Hepatocyte (in vitro differentiated cells): ENCODE measurements around the gene ST3GAL5.
"Not testable (repeated sequence)": the region's sequence is repeated elsewhere in the genome, so short reads cannot be mapped to it uniquely, and the experiment has no call there.

ENCODE experiments used
- CTCF ChIP-seq: fragments of 200-600 bp; sonication (generic); IDR thresholded peaks from 2 replicates; pipeline ENCODE4 v1.5.1; 2016; ENCODE audit warnings: antibody characterized with exemption, mild to moderate bottlenecking; ENCODE audit not compliant: poor library complexity
- EZH2 ChIP-seq: fragments of 200-600 bp; sonication (generic); IDR thresholded peaks from 2 replicates; pipeline ENCODE4 v1.6.1; 2016; ENCODE audit warnings: antibody characterized with exemption, mild to moderate bottlenecking, borderline replicate concordance
- EZH2phosphoT487 ChIP-seq: fragments of 200-600 bp; sonication (generic); IDR thresholded peaks from one replicate; pipeline ENCODE4 v1.6.1; 2018; ENCODE audit warnings: antibody characterized with exemption, mild to moderate bottlenecking, low read depth, moderate library complexity; ENCODE audit not compliant: unreplicated experiment, severe bottlenecking

- TF ChIP-seq CTCF, EZH2, EZH2phosphoT487: not testable (repeated sequence)
Measured at GRCh38 chr2:85880716-85881328, 8.0 kb downstream of the ST3GAL5 start.
